Esophagus squamous epithelium (tissue), 5 donors: Measurements from ENCODE around the gene MMP7. TPM values are rescaled to one million over a fixed set of nuclear protein-coding genes. Genes with fewer than 3 reads are reported as not detected.

Experiments
- DNase-seq: peaks from one replicate; lab custom pipeline; 2025; lab: John Stamatoyannopoulos, UW
- H3K27ac ChIP-seq, 4 donors: fragments of 200-600 bp; sonication (generic); one replicate each; pipeline ENCODE4 v1.5.1; 2016 to 2019; ENCODE audit warnings: mild to moderate bottlenecking in 1 of 4
- H3K27me3 ChIP-seq, 4 donors: fragments of 200-600 bp; sonication (generic); 1 replicate in 3 of 4; 2 replicates in 1 of 4; pipeline versions ENCODE4 v1.5.1 to v1.6.0; 2017 to 2021; ENCODE audit warnings: antibody characterized with exemption in 1 of 4
- H3K36me3 ChIP-seq, 3 donors: fragments of 200-600 bp; sonication (generic); one replicate each; pipeline ENCODE4 v1.5.1; 2016 to 2019
- H3K4me1 ChIP-seq, 3 donors: fragments of 200-600 bp; sonication (generic); one replicate each; pipeline ENCODE4 v1.5.1; 2017 to 2019
- H3K4me3 ChIP-seq, 4 donors: fragments of 200-600 bp; sonication (generic); 1 replicate in 3 of 4; 2 replicates in 1 of 4; pipeline ENCODE4 v1.5.1; 2016 to 2019; ENCODE audit warnings: mild to moderate bottlenecking in 2 of 4, moderate library complexity in 1 of 4
- H3K9me3 ChIP-seq, 3 donors: fragments of 200-600 bp; sonication (generic); one replicate each; pipeline ENCODE4 v1.5.1; 2016 to 2019
- POLR2A ChIP-seq, 4 donors: fragments of 450-650 bp; IDR thresholded peaks; one replicate each; pipeline ENCODE4 v1.6.1; 2017; ENCODE audit warnings: antibody characterized with exemption in 4 of 4, mild to moderate bottlenecking in 4 of 4, moderate library complexity in 3 of 4
- WGBS, 2 donors: methylation state at CpG; one replicate each; pipeline ENCODE4 v1.1.5; 2018; 5-methylcytosine and 5-hydroxymethylcytosine counted together
- intact Hi-C: fragments of 100-400 bp; cut with DNase I; formaldehyde crosslinking; loops from one replicate; pipeline ENCODE4 v1.15.0; 2022
- total RNA-seq, 4 donors: library from RNA; depleted of rRNA; stranded (reverse); fragments of >200 nt; gene quantifications; one replicate each; pipeline ENCODE4 v1.1.0, GENCODE V29; 2016
- TF ChIP-seq, protein P1 (sequence below), 6 experiments: fragments of 450-650 bp in 4 of 6; fragments of 200-600 bp in 2 of 6; sonication (generic) in 2 of 6; IDR thresholded peaks; one replicate each; pipeline ENCODE4 v1.5.1; 2016 to 2019; ENCODE audit warnings: antibody characterized with exemption in 6 of 6, mild to moderate bottlenecking in 4 of 6, moderate library complexity in 4 of 6
- donor health status: DM: yes; HTN: yes; CAD: no.

The MMP7 gene
- total RNA-seq, 4 donors from 2014 or later, result 35.8 TPM; not detected in 3

DNA sequence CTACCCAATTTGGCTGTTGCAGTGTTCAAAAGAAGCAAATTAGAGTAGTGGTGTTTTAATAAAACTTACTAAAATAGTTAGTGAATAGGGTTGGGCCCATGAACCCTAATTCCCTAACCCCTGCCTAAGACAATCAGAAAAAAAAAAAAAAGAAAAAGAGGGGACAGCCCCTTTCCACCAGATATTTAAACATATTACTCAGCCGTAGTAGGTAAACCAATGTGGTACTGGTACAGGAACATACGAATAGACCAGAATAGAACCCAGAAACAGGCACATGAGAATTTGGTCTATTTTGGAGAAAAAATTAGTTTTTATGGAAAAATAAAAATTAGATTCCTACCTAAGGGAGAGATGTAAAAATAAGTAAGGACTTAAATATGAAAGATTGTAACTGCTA lies 38.6 kb downstream of the MMP7 start:
- WGBS, 2 donors, result 83 to 96% methylated on average over 2 of the region's 2 CpGs
- intact Hi-C loops, result loop anchor here (5.0 to 10.0 kb wide), 2 partner anchors 40 to 107 kb away; partner anchors contain the start of gene TMEM123

DNA sequence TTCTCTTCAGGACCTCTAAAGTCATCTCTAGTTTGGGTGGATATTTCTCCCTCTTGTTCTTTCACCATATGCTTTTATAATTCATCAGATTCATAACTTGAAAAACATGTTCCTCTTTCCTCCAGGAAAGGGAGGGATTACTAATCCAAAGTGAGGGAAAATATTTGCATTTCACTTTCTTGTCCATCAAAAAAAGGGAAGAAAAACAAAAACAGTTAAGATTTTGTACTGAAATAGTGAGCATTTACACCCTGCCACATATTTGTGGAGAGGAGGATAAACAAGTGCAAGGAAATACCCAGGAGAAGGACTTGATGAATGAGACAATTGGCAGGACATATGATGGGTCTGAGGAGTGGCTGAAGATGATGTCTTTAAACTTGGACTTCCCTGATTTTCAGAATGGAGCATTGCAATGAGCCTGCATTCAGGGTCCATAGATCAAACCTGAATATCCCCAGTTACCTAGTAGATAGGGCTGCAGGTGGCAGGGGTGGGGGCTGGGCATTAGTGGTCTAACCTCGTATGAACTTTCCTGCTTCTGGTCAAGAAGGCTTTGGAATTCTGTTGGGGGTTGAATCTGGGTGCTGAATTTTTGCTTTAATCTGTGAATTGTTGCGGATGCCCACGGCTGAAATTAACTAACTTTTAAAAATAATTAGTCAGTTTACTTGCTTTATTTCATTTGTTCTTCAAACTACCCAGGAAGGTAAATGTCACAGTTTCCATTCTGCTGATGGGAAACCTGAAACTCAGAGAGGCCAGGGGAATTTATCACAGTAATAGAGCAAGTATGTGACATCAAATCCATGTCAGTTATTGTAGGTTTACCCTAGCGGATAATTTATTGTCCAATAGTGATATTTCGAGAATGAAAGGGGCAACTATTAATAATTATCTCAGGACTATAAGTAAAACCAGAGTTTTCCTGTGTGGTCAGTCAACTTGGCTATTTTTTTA lies 41.1 kb downstream of the MMP7 start:
- intact Hi-C loops, result loop anchor here (5.0 to 10.0 kb wide), 2 partner anchors 37 to 105 kb away; partner anchors contain the start of gene TMEM123
- H3K27me3 ChIP-seq, result no peaks in the 10 kb centered on the region
- WGBS, 2 donors, result 80% methylated on average over 5 of the region's 5 CpGs
- H3K4me3 ChIP-seq, result no peak overlapping the region
- H3K4me1 ChIP-seq, result peaks cover 0 to 16% (median 0%) of the 10 kb centered on the region in 3 donors
- no peak for DNase-seq
- no peaks in the 10 kb centered on the region for H3K9me3 ChIP-seq
- no peaks in the 10 kb centered on the region for H3K36me3 ChIP-seq
- H3K27ac ChIP-seq, result no peak overlapping the region
- TF ChIP-seq POLR2A (IDR thresholded peaks at IDR 0.05), result no peak
- TF ChIP-seq, protein P1, sequence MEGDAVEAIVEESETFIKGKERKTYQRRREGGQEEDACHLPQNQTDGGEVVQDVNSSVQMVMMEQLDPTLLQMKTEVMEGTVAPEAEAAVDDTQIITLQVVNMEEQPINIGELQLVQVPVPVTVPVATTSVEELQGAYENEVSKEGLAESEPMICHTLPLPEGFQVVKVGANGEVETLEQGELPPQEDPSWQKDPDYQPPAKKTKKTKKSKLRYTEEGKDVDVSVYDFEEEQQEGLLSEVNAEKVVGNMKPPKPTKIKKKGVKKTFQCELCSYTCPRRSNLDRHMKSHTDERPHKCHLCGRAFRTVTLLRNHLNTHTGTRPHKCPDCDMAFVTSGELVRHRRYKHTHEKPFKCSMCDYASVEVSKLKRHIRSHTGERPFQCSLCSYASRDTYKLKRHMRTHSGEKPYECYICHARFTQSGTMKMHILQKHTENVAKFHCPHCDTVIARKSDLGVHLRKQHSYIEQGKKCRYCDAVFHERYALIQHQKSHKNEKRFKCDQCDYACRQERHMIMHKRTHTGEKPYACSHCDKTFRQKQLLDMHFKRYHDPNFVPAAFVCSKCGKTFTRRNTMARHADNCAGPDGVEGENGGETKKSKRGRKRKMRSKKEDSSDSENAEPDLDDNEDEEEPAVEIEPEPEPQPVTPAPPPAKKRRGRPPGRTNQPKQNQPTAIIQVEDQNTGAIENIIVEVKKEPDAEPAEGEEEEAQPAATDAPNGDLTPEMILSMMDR (IDR thresholded peaks at IDR 0.05), result no peak

More for the DNA sequence above, 38.6 kb downstream of the MMP7 start:
- peaks cover 0 to 36% (median 4%) of the 10 kb centered on the region in 3 donors for H3K4me1 ChIP-seq
- H3K4me3 ChIP-seq, result no peak overlapping the region
- no peak overlapping the region for H3K27ac ChIP-seq
- no peak for DNase-seq
- no peaks in the 10 kb centered on the region for H3K36me3 ChIP-seq
- H3K27me3 ChIP-seq, result peaks cover 0 to 6% (median 0%) of the 10 kb centered on the region in 4 donors
- H3K9me3 ChIP-seq, result no peaks in the 10 kb centered on the region
- TF ChIP-seq, protein P1 (IDR thresholded peaks at IDR 0.05), result no peak
- no peak for TF ChIP-seq POLR2A (IDR thresholded peaks at IDR 0.05)

DNA sequence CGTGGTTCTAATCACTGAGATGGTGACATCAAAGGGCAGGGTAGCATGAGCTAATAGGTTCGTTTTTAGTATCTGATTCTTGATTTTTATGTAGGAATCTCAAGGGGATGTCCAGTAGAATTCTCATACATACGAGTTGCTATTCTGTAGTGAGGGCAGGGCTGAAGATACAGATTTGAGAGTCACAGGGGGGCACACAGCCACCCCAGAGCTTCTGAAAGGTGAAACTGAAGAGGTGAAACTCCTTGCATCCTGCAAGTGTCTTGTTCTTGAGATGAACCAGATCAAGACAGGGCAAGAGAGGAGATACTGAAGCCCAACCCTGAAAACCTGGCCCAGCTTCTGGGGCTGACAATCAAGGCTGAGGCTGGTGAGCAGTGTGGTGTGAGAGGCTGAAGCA lies 42.3 kb downstream of the MMP7 start:
- Histone ChIP-seq H3K4me3 (no peak overlapping the region), H3K27me3 (no peaks in the 10 kb centered on the region), H3K4me1 (peaks cover 0 to 5% (median 0%) of the 10 kb centered on the region in 3 donors), H3K9me3 (no peaks in the 10 kb centered on the region), H3K27ac (no peak overlapping the region), H3K36me3 (no peaks in the 10 kb centered on the region)
- no peak for TF ChIP-seq POLR2A (IDR thresholded peaks at IDR 0.05)
- TF ChIP-seq, protein P1 (IDR thresholded peaks at IDR 0.05), result no peak
- 55 to 75% methylated on average over 2 to 3 of the region's 3 CpGs for WGBS, 2 donors
- intact Hi-C loops, result no loop called here
- DNase-seq, result no peak

DNA sequence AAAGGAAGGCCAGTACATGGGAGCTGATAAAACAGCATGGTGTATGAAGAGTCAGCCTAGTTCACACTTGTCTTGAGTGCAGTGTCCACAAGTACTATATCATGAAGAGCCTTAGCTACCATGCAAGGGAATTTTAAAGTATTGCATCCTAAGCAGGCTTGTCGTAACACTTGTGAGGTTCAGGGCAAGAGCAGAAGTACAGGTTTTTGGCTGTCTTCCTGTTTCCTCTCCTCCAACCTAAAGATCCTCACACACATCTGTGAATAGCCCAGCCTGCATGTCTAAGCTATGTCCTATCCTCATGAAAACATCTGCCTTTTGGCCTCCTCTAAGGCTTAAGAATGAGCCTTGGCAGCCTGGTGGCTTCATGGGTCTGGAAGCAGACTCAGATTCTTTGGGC lies 43.3 kb downstream of the MMP7 start:
- WGBS, 2 donors, result 72 to 83% methylated on average over 1 of the region's 1 CpG
- intact Hi-C loops, result no loop called here
- no peaks in the 10 kb centered on the region for H3K36me3 ChIP-seq
- H3K27me3 ChIP-seq, result no peaks in the 10 kb centered on the region
- no peak overlapping the region for H3K27ac ChIP-seq
- H3K4me3 ChIP-seq, result no peak overlapping the region
- DNase-seq, result no peak
- peaks cover 0 to 5% (median 0%) of the 10 kb centered on the region in 3 donors for H3K4me1 ChIP-seq
- H3K9me3 ChIP-seq, result no peaks in the 10 kb centered on the region
- TF ChIP-seq, protein P1 (IDR thresholded peaks at IDR 0.05), result no peak
- TF ChIP-seq POLR2A (IDR thresholded peaks at IDR 0.05), result no peak

DNA sequence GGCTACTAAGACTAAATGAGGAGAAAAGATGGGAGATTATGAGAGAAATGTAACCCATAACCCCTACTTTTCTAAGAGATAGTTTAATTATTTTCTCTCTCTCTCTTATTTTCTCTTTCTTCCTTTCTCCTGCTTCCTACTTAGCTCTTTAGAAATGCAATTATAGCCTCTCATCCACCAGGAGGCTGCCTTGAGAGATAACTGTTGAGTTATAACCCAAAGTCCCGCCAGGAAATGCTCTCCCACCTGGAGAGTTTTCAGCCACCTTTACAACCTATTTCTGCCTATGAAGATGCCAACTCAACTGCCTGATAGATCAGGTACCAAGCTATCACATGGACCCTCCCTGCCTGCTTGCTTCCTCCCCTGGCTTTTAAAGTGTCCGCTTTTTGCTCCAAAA lies 44.0 kb downstream of the MMP7 start:
- no peaks in the 10 kb centered on the region for H3K36me3 ChIP-seq
- TF ChIP-seq, protein P1 (IDR thresholded peaks at IDR 0.05), result no peak
- TF ChIP-seq POLR2A (IDR thresholded peaks at IDR 0.05), result no peak
- 93 to 97% methylated on average over 2 of the region's 2 CpGs for WGBS, 2 donors
- H3K27ac ChIP-seq, result no peak overlapping the region
- H3K9me3 ChIP-seq, result no peaks in the 10 kb centered on the region
- no peak for DNase-seq
- no peaks in the 10 kb centered on the region for H3K27me3 ChIP-seq
- no peak overlapping the region for H3K4me3 ChIP-seq
- peaks cover 0 to 5% (median 0%) of the 10 kb centered on the region in 3 donors for H3K4me1 ChIP-seq
- intact Hi-C loops, result no loop called here
